Endothelial cell of umbilical vein (primary cell): ENCODE results near the gene KCNE1. TPM values are rescaled to one million over a fixed set of nuclear protein-coding genes. Genes with fewer than 3 reads are reported as not detected.
A peak's percentile ranks its signal among the peaks of the same experiment; 100 is the strongest.

Experiments
- BruUV-seq: library from RNA; stranded (reverse); fragments of 400-500 nt; replicated peaks from 2 replicates; lab custom pipeline; 2021; lab: Mats Ljungman, UMichigan
- CTCF ChIA-PET: fragments of 300-600, 350-600 bp; sonication (Branson Sonifier 250); formaldehyde crosslinking; loops from one replicate; lab custom pipeline; 2021; ENCODE audit warnings: antibody characterized with exemption, inconsistent platforms; lab: Charles Lee
- POLR2A ChIA-PET: fragments of 300-600, 350-600 bp; sonication (Branson Sonifier 250); formaldehyde crosslinking; loops from one replicate; lab custom pipeline; 2021; ENCODE audit warnings: antibody characterized with exemption, inconsistent platforms; lab: Charles Lee
- DNase-seq: peaks from one replicate; pipeline ENCODE4 v3.0.0-alpha.2; 2011; ENCODE audit warnings: low read depth, low spot score
- FAIRE-seq: peaks from 2 replicates; lab custom pipeline; 2011; peaks lifted over from hg19 to GRCh38; lab: Jason Lieb, UNC
- H2AFZ ChIP-seq: 2 replicates; pipeline ENCODE4 v1.6.0; 2012; ENCODE audit warnings: low read depth, low read length, control low read depth, inconsistent platforms
- H3K27ac ChIP-seq: 2 replicates; pipeline ENCODE4 v1.5.1; 2011; ENCODE audit warnings: low read depth, mild to moderate bottlenecking, control low read depth, low read length, moderate library complexity; ENCODE audit not compliant: insufficient read depth
- H3K27me3 ChIP-seq, 2 experiments: 2 replicates each; pipeline versions ENCODE4 v1.6.0 to v1.6.1; 2011; ENCODE audit warnings: low read length in 2 of 2, mixed read lengths in 1 of 2; ENCODE audit not compliant: control insufficient read depth in 2 of 2, insufficient read depth in 2 of 2
- H3K36me3 ChIP-seq, 2 experiments: 2 replicates in 1 of 2; 3 replicates in 1 of 2; pipeline ENCODE4 v1.5.1; 2011; ENCODE audit warnings: low read length in 2 of 2, mild to moderate bottlenecking in 1 of 2, moderate library complexity in 1 of 2; ENCODE audit not compliant: control insufficient read depth in 2 of 2, insufficient read depth in 2 of 2; ENCODE audit errors: extremely low read depth in 1 of 2
- H3K4me1 ChIP-seq: 3 replicates; pipeline ENCODE4 v1.5.1; 2011; ENCODE audit warnings: mild to moderate bottlenecking, low read length; ENCODE audit not compliant: control insufficient read depth, insufficient read depth; ENCODE audit errors: extremely low read depth
- H3K4me2 ChIP-seq: 2 replicates; pipeline ENCODE4 v1.6.1; 2011; ENCODE audit warnings: low read length, control low read depth, mixed read lengths; ENCODE audit not compliant: insufficient read depth
- H3K4me3 ChIP-seq, 3 experiments: fragments of 200-600 bp in 1 of 3; sonication (generic), shearing (Covaris generic) in 1 of 3; replicated peaks in 1 of 3; 2 replicates each; pipeline ENCODE4 v1.5.1; 2011 to 2016; ENCODE audit warnings: control low read depth in 3 of 3, low read length in 3 of 3, mild to moderate bottlenecking in 2 of 3, inconsistent platforms in 1 of 3, low read depth in 1 of 3, moderate library complexity in 1 of 3; ENCODE audit not compliant: insufficient read depth in 1 of 3
- H3K79me2 ChIP-seq: 2 replicates; pipeline ENCODE4 v1.6.0; 2012; ENCODE audit warnings: low read length, inconsistent platforms; ENCODE audit not compliant: control insufficient read depth, insufficient read depth
- H3K9ac ChIP-seq: replicated peaks from 2 replicates; pipeline ENCODE3; 2011; ENCODE audit warnings: low read length, control low read depth; ENCODE audit not compliant: insufficient read depth; ENCODE audit errors: extremely low read depth
- H3K9me1 ChIP-seq: replicated peaks from 3 replicates; pipeline ENCODE4 v1.6.0; 2011; ENCODE audit warnings: mild to moderate bottlenecking, low read length; ENCODE audit not compliant: control insufficient read depth, insufficient read depth; ENCODE audit errors: extremely low read depth
- H3K9me3 ChIP-seq: replicated peaks from 2 replicates; pipeline ENCODE4 v1.5.1; 2012; ENCODE audit warnings: low read length, inconsistent platforms; ENCODE audit not compliant: control insufficient read depth, insufficient read depth
- H4K20me1 ChIP-seq: replicated peaks from 2 replicates; pipeline ENCODE3; 2011; ENCODE audit warnings: mild to moderate bottlenecking, low read length; ENCODE audit not compliant: control insufficient read depth, insufficient read depth; ENCODE audit errors: extremely low read depth
- FOS ChIP-seq: IDR thresholded peaks from 2 replicates; pipeline ENCODE4 v1.6.1; 2011; ENCODE audit warnings: mild to moderate bottlenecking, low read length, moderate library complexity, borderline replicate concordance; ENCODE audit not compliant: insufficient read depth
- JUN ChIP-seq: IDR thresholded peaks from 2 replicates; pipeline ENCODE4 v1.6.1; 2011; ENCODE audit warnings: borderline replicate concordance, low read depth; ENCODE audit not compliant: insufficient read length, insufficient read depth
- POLR2A ChIP-seq: IDR thresholded peaks from 2 replicates; pipeline ENCODE4 v1.6.1; 2012; ENCODE audit warnings: low read depth, mild to moderate bottlenecking, control low read depth, low read length
- POLR2AphosphoS5 ChIP-seq: IDR thresholded peaks from 2 replicates; pipeline ENCODE4 v1.6.1; 2012; ENCODE audit warnings: low read depth, mild to moderate bottlenecking, control low read depth, low read length, moderate library complexity; ENCODE audit not compliant: insufficient read depth
- dilution Hi-C: fragments of 300-500 bp; cut with MboI; formaldehyde crosslinking; loops from one replicate; pipeline ENCODE4 v1.15.0; 2019; ENCODE audit warnings: low sequenced_read_pairs; ENCODE audit not compliant: extremely low pct_ligation_motif_present
- intact Hi-C: fragments of 100-400 bp; cut with micrococcal nuclease; formaldehyde crosslinking; loops from one replicate; pipeline ENCODE4 v1.10.0; 2022
- polyA plus RNA-seq, 4 experiments: library from polyadenylated mRNA; depleted of rRNA in 3 of 4; stranded (reverse) in 3 of 4; unstranded in 1 of 4; fragments of >200 nt; gene quantifications; 2 replicates each; pipeline versions ENCODE4 v1.2.1 to v1.2.3, GENCODE V29; 2011 to 2012; ENCODE audit warnings: missing spikeins in 1 of 4
- total RNA-seq: library from RNA; stranded (reverse); gene quantifications from 2 replicates; pipeline ENCODE4 v1.2.3, GENCODE V29; 2021
- TF ChIP-seq, protein P1 (sequence below), 2 donors: IDR thresholded peaks; 1 replicate in 1 of 2; 2 replicates in 1 of 2; pipeline ENCODE4 v1.5.1; 2011; ENCODE audit warnings: low read length in 2 of 2, mild to moderate bottlenecking in 2 of 2, moderate library complexity in 2 of 2, control low read depth in 1 of 2, inconsistent platforms in 1 of 2, low read depth in 1 of 2; ENCODE audit not compliant: insufficient read depth in 1 of 2; ENCODE audit errors: extremely low read depth in 1 of 2

The KCNE1 gene
- total and polyA plus RNA-seq, 2 donors (not counting 3 experiments of a cell fraction or from before 2014, with no cell fraction given), result 0.10 to 0.38 TPM

DNA sequence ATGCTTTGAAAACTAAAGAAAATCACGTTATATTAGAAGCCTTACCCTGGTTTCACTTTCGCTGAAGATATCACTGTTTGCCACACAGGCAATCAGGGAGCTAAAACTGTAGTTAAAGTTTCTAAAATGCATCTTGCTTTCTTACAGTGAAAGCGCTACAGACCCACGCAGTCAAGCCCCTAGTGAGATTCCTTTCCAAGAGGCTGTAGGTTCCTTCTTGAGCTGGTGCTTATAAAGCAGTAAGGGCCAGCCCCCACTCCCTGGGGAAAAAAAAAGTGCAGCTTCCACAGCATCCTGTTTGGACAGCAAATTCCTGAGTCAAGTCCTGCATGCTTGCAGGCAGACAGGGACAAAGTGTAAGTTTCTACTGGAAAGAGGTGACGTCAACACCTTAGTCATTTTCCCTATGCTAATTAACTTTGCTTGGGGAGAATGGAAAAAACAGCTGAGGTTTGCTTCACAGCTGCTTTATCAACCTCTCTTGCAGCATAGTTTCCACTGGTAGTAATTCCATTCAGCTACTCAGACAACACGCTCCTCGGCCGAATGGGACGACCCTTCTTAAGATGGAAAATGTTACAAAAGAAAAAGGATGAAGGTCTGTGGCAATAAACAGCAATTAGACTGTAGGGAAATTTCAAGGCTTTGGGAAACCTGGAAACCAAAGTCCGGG, 14.7 kb upstream of the KCNE1 start:
- POLR2A ChIA-PET, result interaction anchor here (0.6 to 1.9 kb wide), 9 partner anchors 9 to 983 kb away, joined by 3 to 9 read pairs (median 5); no protein-coding TSS in a partner anchor
- Histone ChIP-seq H3K9me3 (no peaks in the 10 kb centered on the region), H3K4me2 (peak overlapping the region; percentile 99), H3K4me1 (peaks cover 23% of the 10 kb centered on the region), H3K27me3 (no peaks in the 10 kb centered on the region), H3K27ac (peak overlapping the region; percentile 98), H3K79me2 (peaks cover 13% of the 10 kb centered on the region), H3K36me3 (peaks cover 2% of the 10 kb centered on the region in 2 experiments), H3K9ac (peak overlapping the region; percentile 100), H3K9me1 (no peaks in the 10 kb centered on the region), H3K4me3 (peak overlapping the region; percentile 41 to 93 (median 76)), H4K20me1 (no peaks in the 10 kb centered on the region), H2AFZ (peak overlapping the region; percentile 73)
- dilution Hi-C loops (no loop called here), intact Hi-C loops (loop anchor here (1.0 to 5.0 kb wide), 3 partner anchors 18 to 764 kb away; no protein-coding TSS in a partner anchor)
- DNase-seq (peak; percentile 99), FAIRE-seq (peak; percentile 99)
- no TSS peak for BruUV-seq
- CTCF ChIA-PET, result interaction anchor here (0.8 to 6.0 kb wide), 14 partner anchors 10 to 159 kb away, joined by 3 to 77 read pairs (median 10); partner anchors contain the start of gene KCNE1
- TF ChIP-seq FOS, result peak; percentile 64
- peak; percentile 100 for TF ChIP-seq JUN
- peak; percentile 97 for TF ChIP-seq POLR2A
- peak; percentile 86 for TF ChIP-seq POLR2AphosphoS5
- TF ChIP-seq, protein P1, sequence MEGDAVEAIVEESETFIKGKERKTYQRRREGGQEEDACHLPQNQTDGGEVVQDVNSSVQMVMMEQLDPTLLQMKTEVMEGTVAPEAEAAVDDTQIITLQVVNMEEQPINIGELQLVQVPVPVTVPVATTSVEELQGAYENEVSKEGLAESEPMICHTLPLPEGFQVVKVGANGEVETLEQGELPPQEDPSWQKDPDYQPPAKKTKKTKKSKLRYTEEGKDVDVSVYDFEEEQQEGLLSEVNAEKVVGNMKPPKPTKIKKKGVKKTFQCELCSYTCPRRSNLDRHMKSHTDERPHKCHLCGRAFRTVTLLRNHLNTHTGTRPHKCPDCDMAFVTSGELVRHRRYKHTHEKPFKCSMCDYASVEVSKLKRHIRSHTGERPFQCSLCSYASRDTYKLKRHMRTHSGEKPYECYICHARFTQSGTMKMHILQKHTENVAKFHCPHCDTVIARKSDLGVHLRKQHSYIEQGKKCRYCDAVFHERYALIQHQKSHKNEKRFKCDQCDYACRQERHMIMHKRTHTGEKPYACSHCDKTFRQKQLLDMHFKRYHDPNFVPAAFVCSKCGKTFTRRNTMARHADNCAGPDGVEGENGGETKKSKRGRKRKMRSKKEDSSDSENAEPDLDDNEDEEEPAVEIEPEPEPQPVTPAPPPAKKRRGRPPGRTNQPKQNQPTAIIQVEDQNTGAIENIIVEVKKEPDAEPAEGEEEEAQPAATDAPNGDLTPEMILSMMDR (IDR thresholded peaks at IDR 0.05; ENCODE audit: extremely low read depth in 1 of 2, insufficient read depth in 1 of 2, low read depth in 1 of 2, low read length in 2 of 2), result no peak
